ENCODE measurements around the gene PTPRO.

DNA sequence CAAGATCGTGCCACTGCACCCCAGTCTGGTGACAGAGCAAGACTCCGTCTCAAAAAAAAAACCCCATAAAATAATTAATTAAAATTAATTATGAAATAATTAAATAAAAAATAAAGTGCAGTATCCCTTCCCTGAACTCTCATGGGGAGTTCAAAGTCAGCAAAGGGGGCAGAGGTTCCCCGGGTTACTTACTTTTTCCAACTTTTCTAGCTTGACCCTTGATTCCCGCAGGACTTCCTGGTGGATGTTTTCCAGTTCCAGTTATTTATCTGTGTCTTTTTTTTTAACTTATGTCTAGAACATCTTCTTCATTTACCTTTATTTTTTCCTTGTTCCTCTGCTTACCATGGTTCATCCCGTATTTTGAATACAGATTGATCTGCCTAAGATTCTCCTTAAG, 269.5 kb downstream of the PTPRO start:
- TF ChIP-seq, protein P1, sequence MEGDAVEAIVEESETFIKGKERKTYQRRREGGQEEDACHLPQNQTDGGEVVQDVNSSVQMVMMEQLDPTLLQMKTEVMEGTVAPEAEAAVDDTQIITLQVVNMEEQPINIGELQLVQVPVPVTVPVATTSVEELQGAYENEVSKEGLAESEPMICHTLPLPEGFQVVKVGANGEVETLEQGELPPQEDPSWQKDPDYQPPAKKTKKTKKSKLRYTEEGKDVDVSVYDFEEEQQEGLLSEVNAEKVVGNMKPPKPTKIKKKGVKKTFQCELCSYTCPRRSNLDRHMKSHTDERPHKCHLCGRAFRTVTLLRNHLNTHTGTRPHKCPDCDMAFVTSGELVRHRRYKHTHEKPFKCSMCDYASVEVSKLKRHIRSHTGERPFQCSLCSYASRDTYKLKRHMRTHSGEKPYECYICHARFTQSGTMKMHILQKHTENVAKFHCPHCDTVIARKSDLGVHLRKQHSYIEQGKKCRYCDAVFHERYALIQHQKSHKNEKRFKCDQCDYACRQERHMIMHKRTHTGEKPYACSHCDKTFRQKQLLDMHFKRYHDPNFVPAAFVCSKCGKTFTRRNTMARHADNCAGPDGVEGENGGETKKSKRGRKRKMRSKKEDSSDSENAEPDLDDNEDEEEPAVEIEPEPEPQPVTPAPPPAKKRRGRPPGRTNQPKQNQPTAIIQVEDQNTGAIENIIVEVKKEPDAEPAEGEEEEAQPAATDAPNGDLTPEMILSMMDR (IDR thresholded peaks at IDR 0.05) = no peak
- TF ChIP-seq POLR2A (IDR thresholded peaks at IDR 0.05) = no peak
